HG03064 (cell line): Measurements from ENCODE around the gene CCDC24.

Source experiments
- ATAC-seq: cut with Tn5 transposase; IDR thresholded peaks from one replicate; pipeline ENCODE4 v1.9.1; 2021; ENCODE audit warnings: low read depth; ENCODE audit not compliant: unreplicated experiment

Gene CCDC24

DNA sequence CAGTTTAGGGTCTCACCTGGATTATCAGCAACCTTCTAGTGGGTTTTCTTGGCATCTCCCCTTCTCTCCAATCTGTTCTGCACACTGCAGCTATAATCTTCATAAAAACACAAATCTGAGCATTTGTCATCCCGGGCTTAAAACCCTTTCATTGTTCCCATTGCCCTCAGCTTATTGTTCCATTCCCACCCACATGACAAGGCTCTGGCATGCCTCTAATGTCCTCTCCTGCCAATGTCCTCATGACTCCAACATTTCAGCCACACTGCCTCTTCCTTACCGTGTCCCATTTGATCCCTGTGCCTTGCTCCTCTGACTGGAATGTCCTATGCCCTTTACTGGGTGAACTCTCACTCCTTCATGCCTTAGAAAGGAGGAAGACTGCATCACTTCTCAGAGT, 29.1 kb upstream of the CCDC24 start:
- ATAC-seq, result no peak

DNA sequence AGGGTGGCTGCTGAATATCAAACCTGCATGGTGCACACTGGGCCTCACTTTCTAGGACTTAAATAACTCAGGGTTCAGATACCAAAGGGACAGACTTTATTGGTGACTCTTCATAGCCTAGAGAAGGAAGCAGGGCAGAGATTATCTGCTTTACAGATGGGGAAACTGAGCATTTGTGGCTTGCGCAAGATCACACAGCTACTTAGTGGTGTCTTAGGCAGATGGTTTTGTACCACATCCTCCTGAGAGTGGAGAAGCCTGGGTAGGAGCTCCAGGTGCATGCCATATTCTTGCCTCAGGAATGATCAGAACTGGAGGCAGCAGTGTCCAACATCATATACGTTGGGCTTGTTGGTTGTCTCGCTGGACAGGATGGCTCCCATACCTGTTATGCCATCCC, 28.4 kb upstream of the CCDC24 start:
- no peak for ATAC-seq

- ATAC-seq, result no peak
These were observed 27.5 kb upstream of the CCDC24 start for GRCh38 chr1:43963890-43964289.

DNA sequence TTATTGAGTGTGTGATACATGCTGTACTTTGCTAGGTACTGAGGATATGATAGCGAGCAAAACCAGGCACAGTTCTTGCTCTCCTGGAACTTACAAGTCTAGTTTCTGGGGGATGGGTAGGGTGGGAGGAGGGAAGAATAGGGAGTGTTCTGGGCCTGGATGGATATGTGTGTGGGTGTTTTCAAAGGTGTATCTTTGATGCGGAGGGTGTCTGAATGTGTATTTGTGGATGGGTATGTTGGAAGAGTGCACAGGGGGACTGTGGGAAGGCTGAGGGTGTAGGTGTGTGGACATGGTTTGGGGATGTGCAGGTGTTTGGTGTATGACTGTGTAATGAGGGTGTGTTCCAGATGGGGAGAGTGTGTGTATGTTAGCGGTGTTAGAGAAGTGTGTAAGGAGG, 26.1 kb upstream of the CCDC24 start:
- ATAC-seq, result no peak

DNA sequence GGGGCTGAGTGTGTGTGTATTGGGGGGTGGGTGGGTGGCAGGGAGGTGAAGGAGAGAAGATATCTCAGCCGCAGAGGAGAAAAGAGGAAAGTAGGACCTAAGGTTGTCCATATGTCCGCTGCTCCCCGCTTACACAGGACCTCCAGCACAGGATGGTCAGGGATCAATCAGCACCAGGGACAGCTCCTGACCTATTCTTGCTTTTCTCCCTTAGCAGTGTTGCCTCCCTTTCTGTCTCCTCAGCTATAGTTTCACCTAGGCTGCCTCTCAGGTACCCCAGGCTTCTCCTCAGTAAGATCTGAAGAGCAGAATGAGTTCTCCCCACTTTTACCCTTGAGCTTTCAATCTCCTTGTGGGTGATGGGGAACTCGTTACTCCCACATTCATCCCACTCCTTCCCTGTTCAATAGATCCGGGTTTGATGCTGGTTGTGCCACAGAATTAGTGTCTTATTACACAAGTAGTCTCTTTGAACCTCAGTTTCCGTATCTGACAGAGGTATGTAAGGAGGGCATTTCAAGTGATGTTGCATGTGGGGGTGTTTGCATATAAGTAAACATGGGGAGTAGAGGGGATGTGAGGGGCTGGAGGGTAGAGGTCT, 23.0 kb upstream of the CCDC24 start:
- ATAC-seq, result no peak

DNA sequence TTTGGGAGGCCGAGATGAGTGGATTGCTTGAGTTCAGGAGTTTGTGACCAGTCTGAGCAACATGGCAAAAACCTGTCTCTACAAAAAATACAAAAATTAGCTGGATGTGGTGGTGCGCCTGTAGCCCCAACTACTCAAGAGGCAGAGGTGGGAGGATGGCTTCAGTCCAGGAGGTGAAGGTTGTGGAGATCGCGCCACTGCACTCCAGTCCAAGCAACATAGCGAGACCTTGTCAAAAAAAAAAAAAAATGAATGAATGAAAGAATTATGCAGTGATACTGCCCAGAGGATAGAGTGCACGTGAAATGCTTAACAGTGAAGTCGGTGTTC, 22.0 kb upstream of the CCDC24 start:
- no peak for ATAC-seq

DNA sequence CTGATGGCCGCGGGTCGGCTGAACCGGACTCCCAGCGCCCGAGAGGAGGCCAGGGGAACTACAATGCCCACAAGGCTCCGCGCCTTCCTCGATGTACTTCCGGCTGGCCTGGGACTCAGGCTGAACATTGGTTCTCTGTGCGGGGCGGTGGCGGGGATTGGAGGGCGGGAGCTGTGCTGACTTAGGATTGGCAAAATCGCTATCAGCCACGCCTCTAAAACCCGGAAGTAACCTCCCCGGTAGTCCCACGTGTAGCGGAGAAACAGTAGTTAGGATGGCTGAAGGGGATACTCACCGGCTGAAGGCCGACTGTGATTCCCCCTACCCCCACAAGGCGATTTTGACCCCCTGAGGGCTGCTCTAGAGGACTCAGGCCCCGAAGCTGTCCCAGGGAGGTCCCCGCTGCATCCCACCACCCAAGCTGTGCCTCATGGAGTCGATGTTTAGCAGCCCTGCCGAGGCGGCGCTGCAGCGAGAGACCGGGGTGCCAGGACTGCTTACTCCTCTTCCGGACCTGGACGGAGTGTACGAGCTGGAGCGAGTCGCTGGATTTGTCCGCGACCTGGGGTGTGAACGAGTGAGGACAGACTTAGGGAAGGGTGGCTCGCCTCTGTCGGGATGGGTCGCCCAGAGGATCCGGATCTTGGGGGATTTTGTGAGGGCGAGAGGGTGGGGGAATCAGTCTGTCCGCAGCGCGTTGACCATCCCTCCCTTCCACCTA, 21.5 kb upstream of the CCDC24 start, which contains the start of gene DPH2:
DPH2 (plus strand) TSS at position 265 of the 721 bp plus-strand sequence; CDS start at position 431, 166 bp downstream.
- peak; percentile 66 for ATAC-seq

- ATAC-seq, result no peak
These were observed 20.9 kb upstream of the CCDC24 start for GRCh38 chr1:43970502-43970901.

GRCh38 chr1:43970911-43971310, 20.5 kb upstream of the CCDC24 start:
- no peak for ATAC-seq

- ATAC-seq, result no peak
These were observed 19.9 kb upstream of the CCDC24 start for GRCh38 chr1:43971336-43971980.

DNA sequence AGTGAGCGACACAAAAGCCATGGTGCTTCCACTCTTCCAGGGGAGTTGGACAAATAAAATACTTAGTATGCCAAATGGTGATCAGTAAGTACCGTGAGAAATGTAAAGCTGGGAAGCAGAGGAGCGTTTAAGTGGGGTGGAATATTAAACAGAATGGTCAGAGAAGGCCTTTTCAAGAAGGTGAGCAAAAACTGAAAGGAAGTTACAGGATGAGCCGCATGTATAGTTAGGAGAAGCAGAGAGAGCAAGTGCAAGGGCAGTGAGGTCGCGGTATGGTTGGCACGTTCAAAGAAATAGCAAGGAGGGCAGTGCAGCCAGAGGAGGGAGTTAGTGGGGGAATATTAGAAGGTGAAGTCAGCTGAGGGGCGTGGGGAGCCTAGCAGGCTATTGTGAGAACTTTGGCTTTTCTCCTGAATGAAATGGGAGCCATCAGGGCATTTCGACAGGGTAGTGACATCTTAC, 17.4 kb upstream of the CCDC24 start:
- no peak for ATAC-seq

- peak; percentile 57 for ATAC-seq
These were observed 16.8 kb upstream of the CCDC24 start, which contains the start of gene ATP6V0B for GRCh38 chr1:43974443-43975248. TSS of gene ATP6V0B (plus strand) at chr1:43974960. CDS start at chr1:43975041, 81 bp downstream.

GRCh38 chr1:43975249-43975961, 16.0 kb upstream of the CCDC24 start:
- no peak for ATAC-seq

DNA sequence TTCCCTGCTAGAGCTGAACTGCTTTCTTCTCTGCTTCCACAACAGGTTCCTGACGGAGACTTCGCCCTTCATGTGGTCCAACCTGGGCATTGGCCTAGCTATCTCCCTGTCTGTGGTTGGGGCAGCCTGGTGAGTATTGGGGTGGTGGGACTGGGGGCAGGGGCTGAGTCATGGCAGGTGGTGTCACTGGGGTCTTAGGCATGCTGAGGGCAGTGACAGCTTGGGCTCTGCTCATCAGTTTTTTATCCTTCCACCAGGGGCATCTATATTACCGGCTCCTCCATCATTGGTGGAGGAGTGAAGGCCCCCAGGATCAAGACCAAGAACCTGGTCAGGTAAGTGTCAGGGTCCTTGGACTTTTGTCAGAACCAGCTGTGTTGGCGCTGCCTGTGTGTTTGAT, 15.4 kb upstream of the CCDC24 start:
- no peak for ATAC-seq

- no peak for ATAC-seq
These were observed 14.5 kb upstream of the CCDC24 start for GRCh38 chr1:43976890-43977289.

GRCh38 chr1:43977376-43978263, 13.8 kb upstream of the CCDC24 start:
- ATAC-seq, result no peak

GRCh38 chr1:43978264-43978550, 13.2 kb upstream of the CCDC24 start:
- no peak for ATAC-seq

- no peak for ATAC-seq
These were observed 12.7 kb upstream of the CCDC24 start, which contains the start of gene B4GALT2 for GRCh38 chr1:43978551-43979260. TSS of gene B4GALT2 (plus strand) at chr1:43979210. CDS start at chr1:43981161, 1,951 bp downstream.

DNA sequence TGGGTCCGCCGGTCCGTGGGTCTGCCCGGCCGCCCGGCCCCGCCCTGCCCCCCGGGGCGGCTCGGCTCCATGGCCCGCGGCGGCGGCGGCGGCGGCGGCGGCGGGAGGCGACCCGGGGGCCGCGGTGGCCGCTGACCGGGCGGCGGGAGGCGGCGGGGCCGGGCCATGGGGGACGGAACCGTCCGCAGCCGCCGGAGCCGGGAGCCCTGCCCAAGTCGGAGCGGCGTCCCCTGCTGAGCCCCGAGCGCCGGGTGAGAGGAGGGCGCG, 12.2 kb upstream of the CCDC24 start:
- no peak for ATAC-seq
